Osteocyte (in vitro differentiated cells): Measurements from ENCODE around the gene KCNH1. TPM values are rescaled to one million over a fixed set of nuclear protein-coding genes. Genes with fewer than 3 reads are reported as not detected.

ENCODE experiments used
- DNase-seq: peaks from one replicate; pipeline ENCODE4 v3.0.0; 2021; ENCODE audit warnings: mixed read lengths; ENCODE audit not compliant: unreplicated experiment; ENCODE audit errors: extremely low spot score
- H3K27ac Mint-ChIP-seq: one replicate; pipeline ENCODE4 v1.8.0; 2021; ENCODE audit warnings: mild to moderate bottlenecking, mixed read lengths; ENCODE audit not compliant: unreplicated experiment
- H3K27me3 Mint-ChIP-seq: one replicate; pipeline ENCODE4 v1.8.0; 2021; ENCODE audit warnings: mixed read lengths; ENCODE audit not compliant: unreplicated experiment
- H3K36me3 Mint-ChIP-seq: one replicate; pipeline ENCODE4 v1.8.0; 2021; ENCODE audit warnings: mixed read lengths; ENCODE audit not compliant: unreplicated experiment
- H3K4me1 Mint-ChIP-seq: one replicate; pipeline ENCODE4 v1.8.0; 2021; ENCODE audit warnings: mixed read lengths; ENCODE audit not compliant: unreplicated experiment
- H3K4me3 Mint-ChIP-seq: one replicate; pipeline ENCODE4 v1.8.0; 2021; ENCODE audit warnings: mild to moderate bottlenecking, moderate library complexity, mixed read lengths; ENCODE audit not compliant: unreplicated experiment
- H3K9me3 Mint-ChIP-seq: one replicate; pipeline ENCODE4 v1.8.0; 2021; ENCODE audit warnings: mixed read lengths; ENCODE audit not compliant: unreplicated experiment
- total RNA-seq: library from RNA; stranded (reverse); gene quantifications from 2 replicates; pipeline ENCODE4 v1.2.1, GENCODE V29; 2021
- TF ChIP-seq, protein P1 (sequence below): fragments of 200-600 bp; sonication (generic); IDR thresholded peaks from 2 replicates; pipeline ENCODE4 v1.5.0; 2021; ENCODE audit warnings: antibody characterized with exemption, mild to moderate bottlenecking, moderate library complexity

KCNH1 gene
- total RNA-seq, 1 donor from 2014 or later, result 7.3 TPM

DNA sequence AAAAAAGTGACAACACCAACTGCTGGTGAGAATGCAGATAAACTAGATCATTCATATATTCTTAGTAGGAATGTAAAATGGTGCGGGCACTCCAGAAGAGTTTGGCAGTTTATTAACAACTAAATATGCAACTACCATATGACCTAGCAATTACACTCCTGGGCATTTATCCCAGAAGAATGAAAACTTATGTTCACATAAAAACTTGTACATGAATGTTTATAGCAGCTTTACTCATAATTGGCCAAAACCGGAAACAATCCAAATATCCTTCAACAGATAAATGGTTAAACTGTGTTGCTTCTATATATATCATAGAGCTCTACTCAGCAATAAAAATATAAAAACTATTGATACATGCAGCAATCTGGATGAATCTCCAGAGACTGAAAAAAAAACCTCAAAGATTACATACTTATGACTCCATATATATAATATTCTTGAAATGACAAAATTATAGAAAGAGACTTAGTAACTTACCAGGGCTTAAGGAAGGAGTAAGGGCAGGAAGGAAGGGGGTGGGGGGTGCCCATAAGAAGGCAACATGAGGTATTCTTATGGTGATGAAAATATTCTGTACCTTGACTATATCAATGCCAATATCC is 99.9 kb downstream of the KCNH1 start:
- Mint-ChIP-seq H3K4me3 (no peak overlapping the region), H3K27ac (peak overlapping the region; percentile 5), H3K27me3 (no peaks in the 10 kb centered on the region), H3K36me3 (peaks cover 5% of the 10 kb centered on the region), H3K9me3 (no peaks in the 10 kb centered on the region), H3K4me1 (peaks cover 41% of the 10 kb centered on the region)
- TF ChIP-seq, protein P1, sequence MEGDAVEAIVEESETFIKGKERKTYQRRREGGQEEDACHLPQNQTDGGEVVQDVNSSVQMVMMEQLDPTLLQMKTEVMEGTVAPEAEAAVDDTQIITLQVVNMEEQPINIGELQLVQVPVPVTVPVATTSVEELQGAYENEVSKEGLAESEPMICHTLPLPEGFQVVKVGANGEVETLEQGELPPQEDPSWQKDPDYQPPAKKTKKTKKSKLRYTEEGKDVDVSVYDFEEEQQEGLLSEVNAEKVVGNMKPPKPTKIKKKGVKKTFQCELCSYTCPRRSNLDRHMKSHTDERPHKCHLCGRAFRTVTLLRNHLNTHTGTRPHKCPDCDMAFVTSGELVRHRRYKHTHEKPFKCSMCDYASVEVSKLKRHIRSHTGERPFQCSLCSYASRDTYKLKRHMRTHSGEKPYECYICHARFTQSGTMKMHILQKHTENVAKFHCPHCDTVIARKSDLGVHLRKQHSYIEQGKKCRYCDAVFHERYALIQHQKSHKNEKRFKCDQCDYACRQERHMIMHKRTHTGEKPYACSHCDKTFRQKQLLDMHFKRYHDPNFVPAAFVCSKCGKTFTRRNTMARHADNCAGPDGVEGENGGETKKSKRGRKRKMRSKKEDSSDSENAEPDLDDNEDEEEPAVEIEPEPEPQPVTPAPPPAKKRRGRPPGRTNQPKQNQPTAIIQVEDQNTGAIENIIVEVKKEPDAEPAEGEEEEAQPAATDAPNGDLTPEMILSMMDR, result no peak
- no peak for DNase-seq

DNA sequence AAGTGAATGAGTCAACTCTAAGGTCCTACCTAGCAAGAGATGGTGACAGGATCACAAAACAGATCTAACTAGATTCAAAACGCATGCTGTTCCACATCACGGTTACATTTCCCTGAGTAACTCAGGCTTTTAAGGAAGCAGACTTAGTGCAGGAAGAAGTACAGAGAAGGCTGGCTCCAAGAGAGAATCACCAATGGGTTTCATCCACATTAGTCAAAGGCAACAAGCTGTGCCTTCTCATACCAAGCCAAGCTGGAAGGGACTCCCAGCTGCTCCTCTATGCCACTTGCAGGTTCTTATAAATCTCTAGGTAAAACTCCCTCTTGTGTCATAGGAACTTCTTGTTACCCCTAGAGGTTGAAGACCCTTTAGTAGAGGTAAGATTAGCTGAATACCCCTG is 109.0 kb downstream of the KCNH1 start:
- Mint-ChIP-seq H3K4me3 (no peak overlapping the region), H3K9me3 (peaks cover 4% of the 10 kb centered on the region), H3K27me3 (no peaks in the 10 kb centered on the region), H3K36me3 (peaks cover 5% of the 10 kb centered on the region), H3K27ac (no peak overlapping the region), H3K4me1 (peaks cover 7% of the 10 kb centered on the region)
- TF ChIP-seq, protein P1, result no peak
- DNase-seq, result no peak

GRCh38 chr1:211019266-211019665 is 114.7 kb downstream of the KCNH1 start:
- TF ChIP-seq, protein P1, result no peak
- Mint-ChIP-seq H3K36me3 (peaks cover 11% of the 10 kb centered on the region), H3K9me3 (peaks cover 4% of the 10 kb centered on the region), H3K4me1 (peaks cover 6% of the 10 kb centered on the region), H3K4me3 (no peak overlapping the region), H3K27me3 (no peaks in the 10 kb centered on the region), H3K27ac (no peak overlapping the region)
- no peak for DNase-seq

- Mint-ChIP-seq H3K4me1 (peaks cover 10% of the 10 kb centered on the region), H3K9me3 (peaks cover 4% of the 10 kb centered on the region), H3K36me3 (peaks cover 11% of the 10 kb centered on the region), H3K27me3 (no peaks in the 10 kb centered on the region), H3K4me3 (no peak overlapping the region), H3K27ac (no peak overlapping the region)
- DNase-seq, result no peak
- TF ChIP-seq, protein P1, result no peak
These were observed 115.3 kb downstream of the KCNH1 start for GRCh38 chr1:211018690-211019089.

DNA sequence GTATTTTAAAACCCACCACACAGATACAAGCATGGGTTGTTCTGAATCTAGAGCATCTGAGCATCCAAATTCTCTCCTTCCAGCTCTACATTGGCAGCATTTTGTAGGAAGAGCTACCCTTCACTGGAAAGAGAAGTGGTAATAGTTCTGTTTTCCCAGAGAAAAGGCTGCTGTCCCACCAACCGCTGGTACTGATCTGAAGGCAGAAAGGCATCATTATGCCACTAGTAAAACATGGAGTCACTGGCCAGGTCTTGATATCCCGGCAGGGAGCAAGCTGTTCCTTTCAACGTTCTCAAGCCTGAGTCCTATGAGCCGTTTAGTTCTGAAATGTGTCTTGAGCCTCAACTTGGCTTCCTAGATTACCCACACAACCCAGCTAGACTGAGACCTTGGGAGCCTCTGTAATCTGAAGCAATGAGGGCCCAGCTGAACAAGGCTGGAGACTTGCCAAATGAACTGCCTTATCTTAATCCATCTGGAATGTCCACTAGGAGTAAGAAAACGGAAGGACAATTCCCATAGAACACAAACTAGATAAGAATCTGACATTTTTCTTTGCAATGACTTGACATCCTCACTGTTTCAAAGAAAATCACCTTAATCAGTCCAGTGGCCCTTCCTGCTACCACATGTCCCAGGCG is 116.8 kb downstream of the KCNH1 start:
- Mint-ChIP-seq H3K36me3 (peaks cover 11% of the 10 kb centered on the region), H3K4me3 (no peak overlapping the region), H3K9me3 (peaks cover 2% of the 10 kb centered on the region), H3K27me3 (no peaks in the 10 kb centered on the region), H3K27ac (no peak overlapping the region), H3K4me1 (peaks cover 17% of the 10 kb centered on the region)
- TF ChIP-seq, protein P1, result no peak
- no peak for DNase-seq
